SIG-M5 treated with dmso at 0.1 percent for 504 hours (cell line): Measurements from ENCODE around the gene PLEKHG3.
"Not testable (repeated sequence)": the region's sequence is repeated elsewhere in the genome, so short reads cannot be mapped to it uniquely, and the experiment has no call there.

ENCODE experiments used
- DNase-seq: peaks from one replicate; lab custom pipeline; 2025; ENCODE audit not compliant: unreplicated experiment; lab: John Stamatoyannopoulos, UW

Gene PLEKHG3

GRCh38 chr14:64704143-64704742, at the start of gene PLEKHG3:
Gene PLEKHG3, plus strand, starts transcription at chr14:64704424. Its CDS starts 23,208 bp downstream, at chr14:64727632.
- peak; percentile 28 for DNase-seq

DNA sequence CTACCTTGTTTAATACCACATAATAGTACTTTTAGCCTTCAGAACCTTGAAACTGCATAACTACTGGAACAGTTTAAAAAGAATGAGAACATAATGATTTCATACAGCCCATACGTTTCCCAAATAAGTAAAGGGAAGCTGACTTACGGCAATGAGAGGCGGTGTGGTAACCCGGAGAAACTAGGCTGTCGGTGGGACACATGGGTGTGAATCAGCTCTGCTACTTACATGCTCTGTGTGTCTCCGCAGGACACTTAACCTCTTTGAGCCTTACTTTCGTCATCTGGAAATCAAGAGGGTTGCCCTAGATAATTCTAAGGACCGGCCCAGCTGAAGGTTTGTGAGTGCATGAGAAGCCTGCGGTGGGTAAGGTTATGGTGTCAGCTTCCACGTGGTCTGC, 49.3 kb upstream of the PLEKHG3 start:
- peak; percentile 26 for DNase-seq

DNA sequence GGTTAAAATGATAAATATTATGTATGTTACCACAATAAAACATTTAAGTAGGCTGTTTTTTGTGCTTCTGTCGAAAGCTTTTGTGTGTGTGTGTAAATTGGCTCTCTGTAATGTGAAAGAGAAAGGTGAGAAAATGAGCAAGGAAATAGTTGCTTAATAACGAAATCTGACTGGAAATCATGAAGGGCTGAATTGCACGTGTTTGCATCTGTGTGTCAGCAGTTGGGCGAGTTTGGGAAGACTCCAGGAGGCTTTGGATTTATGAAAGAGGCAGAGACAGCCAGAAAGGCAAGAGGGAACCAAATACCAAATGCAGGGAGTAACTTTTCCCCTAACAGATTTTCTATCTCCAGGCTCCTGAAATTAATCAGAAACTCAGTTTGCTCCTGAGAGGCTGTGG, 47.2 kb upstream of the PLEKHG3 start:
- no peak for DNase-seq

GRCh38 chr14:64658201-64658600, 46.0 kb upstream of the PLEKHG3 start:
- no peak for DNase-seq

- DNase-seq: not testable (repeated sequence)
Observed at GRCh38 chr14:64658700-64659264, 45.4 kb upstream of the PLEKHG3 start.

- no peak for DNase-seq
Observed at GRCh38 chr14:64659366-64659765, 44.9 kb upstream of the PLEKHG3 start.

- no peak for DNase-seq
Observed at GRCh38 chr14:64663174-64663573, 41.0 kb upstream of the PLEKHG3 start.

GRCh38 chr14:64671591-64671990, 32.6 kb upstream of the PLEKHG3 start:
- DNase-seq: peak; percentile 70

DNA sequence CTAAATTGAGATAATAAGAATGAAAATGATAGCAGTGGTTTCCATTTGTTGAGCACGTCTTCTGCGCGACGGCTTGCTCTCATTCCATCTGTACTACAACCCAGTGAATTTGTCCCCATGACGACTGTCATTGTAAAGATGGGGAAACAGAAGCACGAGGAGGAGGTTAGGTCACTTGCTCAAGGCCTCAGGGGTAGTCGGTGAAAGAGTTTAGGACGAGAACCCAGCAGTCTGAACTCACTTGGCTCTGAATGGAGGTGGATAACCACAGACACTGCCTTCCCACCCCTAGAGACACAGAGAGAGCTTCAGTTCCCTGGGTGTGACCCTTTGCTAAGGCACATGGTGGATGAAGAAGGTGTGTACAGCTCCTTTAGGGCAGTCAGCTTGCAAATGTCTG, 30.9 kb upstream of the PLEKHG3 start:
- DNase-seq: no peak

DNA sequence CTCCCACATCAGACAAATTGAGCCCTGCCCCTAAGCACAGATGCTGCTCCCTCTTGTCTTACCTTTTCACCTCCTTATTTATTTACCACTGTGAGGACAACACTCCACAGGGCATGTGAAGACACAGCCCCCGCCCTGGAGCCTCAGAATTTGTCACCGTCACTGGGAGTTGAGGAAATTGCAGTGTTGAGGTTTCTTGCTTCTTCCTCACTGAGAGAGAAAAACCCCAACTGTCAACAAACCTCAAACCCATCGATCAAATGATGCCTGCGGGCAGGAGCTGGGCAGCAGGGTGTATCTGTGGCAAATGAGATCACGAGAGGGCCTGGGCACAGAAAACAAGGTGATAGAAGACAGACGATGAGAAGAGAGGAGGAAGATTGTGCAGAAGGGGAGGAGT, 30.5 kb upstream of the PLEKHG3 start:
- DNase-seq: no peak

GRCh38 chr14:64674829-64675228, 29.4 kb upstream of the PLEKHG3 start:
- DNase-seq: no peak

GRCh38 chr14:64675312-64675711, 28.9 kb upstream of the PLEKHG3 start:
- DNase-seq: no peak

DNA sequence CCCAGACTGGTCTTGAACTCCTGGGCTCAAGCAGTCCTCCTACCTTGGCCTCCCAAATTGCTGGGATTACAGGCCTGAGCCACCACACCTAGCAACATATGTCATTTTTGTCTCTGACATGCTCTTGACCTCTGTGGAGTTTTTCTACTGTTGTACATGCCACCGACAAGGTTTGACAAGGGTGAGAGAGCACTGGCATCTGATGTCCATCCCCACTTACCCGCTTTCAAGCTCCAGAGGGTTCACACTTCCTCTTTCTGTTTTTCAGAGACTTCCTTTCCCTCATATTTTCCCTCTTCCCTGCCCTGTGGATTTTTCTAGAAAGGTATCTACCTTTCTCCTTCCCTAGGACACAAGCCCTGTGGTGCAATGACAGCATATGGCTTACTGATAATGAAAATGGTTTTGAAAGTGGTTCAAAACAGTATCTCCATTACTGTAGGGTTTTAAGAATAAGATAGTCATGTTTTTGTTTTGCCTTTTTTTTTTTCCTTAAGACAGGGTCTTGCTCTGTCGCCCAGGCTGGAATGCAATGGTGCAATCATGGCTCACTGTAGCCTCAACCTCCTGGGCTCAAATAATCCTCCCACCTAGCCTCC, 27.7 kb upstream of the PLEKHG3 start:
- DNase-seq: no peak

- DNase-seq: no peak
Observed at GRCh38 chr14:64680013-64680713, 24.1 kb upstream of the PLEKHG3 start.

GRCh38 chr14:64680714-64681065, 23.5 kb upstream of the PLEKHG3 start:
- no peak for DNase-seq

DNA sequence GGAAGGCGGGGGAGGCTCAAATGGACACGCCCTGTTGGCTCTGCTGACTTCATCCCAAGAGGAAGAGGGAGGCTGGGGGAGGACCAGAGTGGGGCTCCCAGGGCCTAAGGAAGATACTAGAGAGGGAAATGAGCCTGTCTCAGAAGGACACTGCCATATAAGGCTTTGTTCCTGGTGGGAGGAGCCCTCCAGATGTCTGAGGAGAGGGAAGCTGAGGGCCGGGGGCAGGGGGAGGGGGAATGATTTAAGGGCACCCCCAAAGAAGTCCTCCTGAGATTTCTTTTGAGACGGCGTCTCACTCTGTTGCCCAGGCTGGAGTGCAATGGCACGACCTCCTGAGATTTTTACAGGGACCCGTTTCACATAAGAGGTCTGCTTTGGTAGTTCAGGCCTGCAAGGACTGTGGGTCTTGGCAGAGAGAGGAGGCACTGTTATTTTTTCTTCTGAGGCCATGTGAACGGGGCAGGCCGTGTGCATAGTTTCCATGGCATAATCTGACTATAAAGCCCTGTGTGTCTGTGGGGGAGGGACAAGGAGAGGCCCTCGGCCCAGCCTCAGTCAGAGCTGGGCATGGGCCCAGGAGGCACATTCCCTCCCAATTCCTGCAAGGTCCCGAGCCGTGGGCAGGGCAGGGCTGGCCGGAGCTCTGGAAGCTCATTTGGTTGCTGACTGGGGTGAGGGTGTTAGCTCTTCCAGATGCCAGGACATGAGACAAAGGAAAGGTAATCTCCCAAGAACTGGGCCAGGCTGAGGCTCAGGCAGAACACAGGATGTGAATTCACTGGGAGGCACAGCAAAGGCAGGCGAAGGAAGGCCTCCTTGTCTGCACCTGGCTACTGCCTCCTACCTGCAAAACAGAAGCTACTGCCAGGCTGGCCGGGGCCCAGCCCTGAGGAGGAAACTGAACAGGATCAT, 22.2 kb upstream of the PLEKHG3 start:
- no peak for DNase-seq

DNA sequence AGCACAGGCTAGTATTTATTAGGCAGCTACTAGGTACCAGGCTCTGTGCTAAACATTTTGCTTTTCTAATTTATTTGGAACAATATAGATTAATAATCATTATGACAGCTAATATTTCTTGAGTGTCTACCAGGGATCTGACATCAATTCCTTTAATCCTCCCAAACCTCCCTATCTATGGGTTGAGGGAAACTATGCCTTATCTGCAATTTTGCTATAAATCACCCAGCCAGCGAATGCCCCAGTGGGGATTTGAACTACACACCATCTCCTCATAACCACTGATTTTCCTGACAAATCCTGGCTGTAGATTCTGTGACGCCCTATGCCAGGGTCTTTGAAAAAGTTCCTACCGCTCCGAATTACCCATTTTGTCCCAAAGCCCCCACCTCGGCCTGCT, 21.4 kb upstream of the PLEKHG3 start:
- no peak for DNase-seq

GRCh38 chr14:64683264-64683663, 21.0 kb upstream of the PLEKHG3 start:
- DNase-seq: no peak

GRCh38 chr14:64684091-64684490, 20.1 kb upstream of the PLEKHG3 start:
- DNase-seq: no peak

- DNase-seq: no peak
Observed at GRCh38 chr14:64685371-64686281, 18.6 kb upstream of the PLEKHG3 start.
